PC-3 (cell line): ENCODE data around the gene DOCK1. TPM values are rescaled to one million over a fixed set of nuclear protein-coding genes. Genes with fewer than 3 reads are reported as not detected.

ENCODE experiments used
- ATAC-seq: fragments of 200-7000 bp; cut with Tn5 transposase; 2 replicates; pipeline ENCODE4 v1.9.1; 2020; ENCODE audit warnings: mild to moderate bottlenecking, moderate library complexity
- BruUV-seq: library from RNA; stranded (reverse); fragments of 400-500 nt; replicated peaks from 2 replicates; lab custom pipeline; 2021; lab: Mats Ljungman, UMichigan
- CTCF ChIA-PET: fragments of 300-600 bp; sonication (Branson Sonifier 250); formaldehyde crosslinking; loops from one replicate; lab custom pipeline; 2022; ENCODE audit warnings: antibody characterized with exemption; lab: Charles Lee
- POLR2A ChIA-PET: fragments of 300-600 bp; sonication (Branson Sonifier 250); formaldehyde crosslinking; loops from one replicate; lab custom pipeline; 2022; ENCODE audit warnings: antibody characterized with exemption; ENCODE audit not compliant: unreplicated experiment; lab: Charles Lee
- DNase-seq: peaks from one replicate; pipeline ENCODE4 v3.0.0-alpha.2; 2015
- H2AFZ ChIP-seq: fragments of 300-600 bp; sonication (generic); 2 replicates; pipeline ENCODE4 v1.6.0; 2016; ENCODE audit warnings: antibody characterized with exemption, low read length
- H3F3A ChIP-seq: fragments of 300-600 bp; sonication (generic); one replicate; pipeline ENCODE4 v1.6.0; 2017; ENCODE audit warnings: antibody characterized with exemption, low read length, control low read depth, mild to moderate bottlenecking; ENCODE audit not compliant: unreplicated experiment
- H3K27ac ChIP-seq: fragments of 300-600 bp; sonication (generic); 2 replicates; pipeline ENCODE4 v1.5.1; 2016; ENCODE audit warnings: mild to moderate bottlenecking, low read length
- H3K27me3 ChIP-seq: fragments of 300-600 bp; sonication (generic); 2 replicates; pipeline ENCODE4 v1.6.1; 2016; ENCODE audit warnings: low read length, mixed read lengths
- H3K36me3 ChIP-seq: fragments of 300-600 bp; sonication (generic); 2 replicates; pipeline ENCODE4 v1.6.1; 2016; ENCODE audit warnings: low read depth, mixed run types, low read length, mixed read lengths
- H3K4me1 ChIP-seq: fragments of 300-600 bp; sonication (generic); 2 replicates; pipeline ENCODE4 v1.5.1; 2016; ENCODE audit warnings: low read length; ENCODE audit not compliant: insufficient read depth
- H3K4me2 ChIP-seq: fragments of 300-600 bp; sonication (generic); 2 replicates; pipeline ENCODE4 v1.6.0; 2016; ENCODE audit warnings: low read length
- H3K4me3 ChIP-seq: fragments of 300-600 bp; sonication (generic); 2 replicates; pipeline ENCODE4 v1.5.1; 2016; ENCODE audit warnings: mild to moderate bottlenecking, low read length, mixed read lengths
- H3K79me2 ChIP-seq: fragments of 300-600 bp; sonication (generic); 2 replicates; pipeline ENCODE4 v1.6.1; 2017; ENCODE audit warnings: low read length, mixed read lengths
- H3K9ac ChIP-seq: fragments of 300-600 bp; sonication (generic); 2 replicates; pipeline ENCODE4 v1.6.0; 2016; ENCODE audit warnings: mild to moderate bottlenecking, low read length
- H3K9me2 ChIP-seq: fragments of 300-600 bp; sonication (generic); replicated peaks from 2 replicates; pipeline ENCODE4 v1.6.1; 2016; ENCODE audit warnings: mixed run types, low read length, mixed read lengths
- H3K9me3 ChIP-seq: fragments of 300-600 bp; sonication (generic); 2 replicates; pipeline ENCODE4 v1.6.1; 2016; ENCODE audit warnings: low read length, mixed read lengths
- H4K20me1 ChIP-seq: fragments of 300-600 bp; sonication (generic); 2 replicates; pipeline ENCODE4 v1.6.1; 2016; ENCODE audit warnings: low read length, mixed read lengths
- CTCF ChIP-seq: fragments of 300-600 bp; sonication (generic); conservative IDR thresholded peaks from 2 replicates; pipeline ENCODE4 v1.5.1; 2017; ENCODE audit warnings: antibody characterized with exemption, low read depth, mild to moderate bottlenecking, low read length
- EZH2 ChIP-seq: fragments of 300-600 bp; sonication (generic); IDR thresholded peaks from one replicate; pipeline ENCODE4 v1.6.1; 2017; ENCODE audit warnings: antibody characterized with exemption, mild to moderate bottlenecking, low read length; ENCODE audit not compliant: unreplicated experiment
- EZH2phosphoT487 ChIP-seq: fragments of 300-600 bp; sonication (generic); IDR thresholded peaks from 2 replicates; pipeline ENCODE4 v1.6.1; 2018; ENCODE audit warnings: mild to moderate bottlenecking, antibody characterized with exemption, low read length, borderline replicate concordance
- intact Hi-C: fragments of 100-400 bp; cut with micrococcal nuclease; formaldehyde crosslinking; loops from 2 replicates; pipeline ENCODE4 v1.9.0; 2023
- total RNA-seq: library from RNA; depleted of rRNA; stranded (reverse); fragments of >200 nt; gene quantifications from 2 replicates; pipeline ENCODE4 v1.2.3, GENCODE V29; 2014

DOCK1 gene
- total RNA-seq, 1 experiment from 2014 or later = 34.3 TPM

DNA sequence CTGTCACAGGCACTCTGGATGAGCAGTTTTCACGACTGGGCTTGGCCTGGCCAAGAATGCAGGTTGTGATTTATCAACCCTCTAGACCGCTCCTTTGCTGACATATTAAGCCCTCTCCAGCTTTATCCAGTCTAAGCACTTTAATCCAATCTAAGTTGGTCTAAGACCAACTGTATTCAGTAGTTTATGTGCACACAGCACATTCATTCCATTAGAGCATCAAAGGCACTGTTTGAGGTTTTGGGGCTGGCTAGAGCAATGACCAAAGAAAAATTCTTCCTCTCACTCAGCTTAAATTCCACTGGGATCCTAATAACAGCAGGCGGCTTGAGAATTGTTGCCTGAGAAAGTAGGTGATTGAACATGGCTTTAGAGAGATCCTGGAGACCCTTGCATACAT, 467.1 kb downstream of the DOCK1 start:
- Histone ChIP-seq H3K79me2 (no peaks in the 10 kb centered on the region), H3K4me2 (no peak overlapping the region), H3K27ac (no peak overlapping the region), H4K20me1 (no peaks in the 10 kb centered on the region), H3K36me3 (no peaks in the 10 kb centered on the region), H3K4me3 (no peak overlapping the region), H3K27me3 (no peaks in the 10 kb centered on the region), H3F3A (no peaks in the 10 kb centered on the region), H3K9me2 (no peaks in the 10 kb centered on the region), H3K4me1 (no peaks in the 10 kb centered on the region), H3K9ac (no peak overlapping the region), H2AFZ (no peak overlapping the region), H3K9me3 (no peaks in the 10 kb centered on the region)
- ChIA-PET CTCF (no interaction called here), POLR2A (no interaction called here)
- intact Hi-C loops = no loop called here
- DNase-seq = no peak
- TF ChIP-seq EZH2 (no peak), EZH2phosphoT487 (no peak)
- ATAC-seq = no peak
- no TSS peak for BruUV-seq

DNA sequence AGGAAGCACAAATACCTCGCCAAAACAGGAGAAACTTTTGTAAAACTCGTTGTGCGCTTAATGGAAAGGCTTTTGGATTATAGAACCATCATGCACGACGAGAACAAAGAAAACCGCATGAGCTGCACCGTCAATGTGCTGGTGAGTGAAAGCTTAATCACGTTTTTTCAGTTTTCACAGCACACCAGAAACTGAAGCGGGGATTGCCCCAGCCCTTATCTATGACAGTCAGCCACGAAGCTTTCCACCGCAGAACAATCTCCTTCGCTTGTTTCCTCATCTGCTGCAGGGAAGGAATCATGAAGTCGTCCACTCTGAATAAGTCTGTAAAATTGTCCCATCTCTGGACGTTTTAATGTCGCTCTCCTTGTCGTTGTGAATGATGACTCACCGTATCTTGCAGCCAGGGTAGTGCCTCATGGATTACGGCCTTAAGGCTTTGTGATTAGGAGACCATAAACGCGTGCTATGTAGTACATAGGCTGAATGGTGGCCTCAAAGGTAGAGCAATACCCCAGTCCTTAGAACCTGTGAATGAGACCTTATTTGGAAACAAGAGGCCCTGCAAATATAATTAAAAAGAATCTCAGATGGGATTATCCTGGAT, 468.9 kb downstream of the DOCK1 start:
- Histone ChIP-seq H3K79me2 (no peaks in the 10 kb centered on the region), H3K27ac (no peak overlapping the region), H3K4me3 (no peak overlapping the region), H3K4me2 (no peak overlapping the region), H3K4me1 (no peaks in the 10 kb centered on the region), H4K20me1 (no peaks in the 10 kb centered on the region), H2AFZ (no peak overlapping the region), H3F3A (no peaks in the 10 kb centered on the region), H3K9me3 (no peaks in the 10 kb centered on the region), H3K36me3 (no peaks in the 10 kb centered on the region), H3K9me2 (no peaks in the 10 kb centered on the region), H3K27me3 (no peaks in the 10 kb centered on the region), H3K9ac (no peak overlapping the region)
- no TSS peak for BruUV-seq
- intact Hi-C loops = no loop called here
- ChIA-PET CTCF (no interaction called here), POLR2A (no interaction called here)
- DNase-seq (no peak), ATAC-seq (no peak)
- TF ChIP-seq EZH2phosphoT487 (no peak), CTCF (no peak), EZH2 (no peak)

- ATAC-seq (no peak), DNase-seq (no peak)
- TF ChIP-seq EZH2phosphoT487 = no peak
- TF ChIP-seq EZH2 = no peak
- no peak for TF ChIP-seq CTCF
- ChIA-PET POLR2A (no interaction called here), CTCF (no interaction called here)
- no peaks in the 10 kb centered on the region for H3K36me3 ChIP-seq
- no peak overlapping the region for H2AFZ ChIP-seq
- H3K9ac ChIP-seq = no peak overlapping the region
- BruUV-seq = no TSS peak
- H4K20me1 ChIP-seq = no peaks in the 10 kb centered on the region
- H3K4me1 ChIP-seq = no peaks in the 10 kb centered on the region
- no peaks in the 10 kb centered on the region for H3K27me3 ChIP-seq
- H3K4me3 ChIP-seq = no peak overlapping the region
- no peaks in the 10 kb centered on the region for H3K9me3 ChIP-seq
- intact Hi-C loops = no loop called here
- no peak overlapping the region for H3K27ac ChIP-seq
- no peaks in the 10 kb centered on the region for H3K79me2 ChIP-seq
- no peaks in the 10 kb centered on the region for H3K9me2 ChIP-seq
- no peaks in the 10 kb centered on the region for H3F3A ChIP-seq
- H3K4me2 ChIP-seq = no peak overlapping the region
These were observed 469.7 kb downstream of the DOCK1 start for GRCh38 chr10:127374901-127375300.
